ENCODE data around the gene FBN2.

The FBN2 gene

GRCh38 chr5:128376577-128376976, 161.5 kb downstream of the FBN2 start:
- no peak for TF ChIP-seq POLR2AphosphoS5 (IDR thresholded peaks at IDR 0.05; ENCODE audit: borderline replicate concordance, low read depth, low read length)
- TF ChIP-seq FOXP2 (optimal IDR thresholded peaks at IDR 0.05; ENCODE audit: control extremely low read depth, extremely low read length, insufficient read depth), result no peak
- no peak for TF ChIP-seq EZH2 (IDR thresholded peaks at IDR 0.05)
- H3K9me3 ChIP-seq (ENCODE audit: low read depth, low read length), result no peaks in the 10 kb centered on the region
- H3K27ac ChIP-seq, result no peak overlapping the region
- no peak for DNase-seq (ENCODE audit: low read depth, low spot score)
- H3K4me3 ChIP-seq, result no peak overlapping the region
- no peaks in the 10 kb centered on the region for H3K36me3 ChIP-seq (ENCODE audit: insufficient read depth, low read length)
- H3K9ac ChIP-seq (ENCODE audit: insufficient read length), result no peak overlapping the region

- H3K9ac ChIP-seq (ENCODE audit: insufficient read length), result no peak overlapping the region
Measured at GRCh38 chr5:128366147-128366546, 171.9 kb downstream of the FBN2 start.

GRCh38 chr5:128362370-128362769, 175.7 kb downstream of the FBN2 start:
- TF ChIP-seq POLR2AphosphoS5 (IDR thresholded peaks at IDR 0.05; ENCODE audit: borderline replicate concordance, low read depth, low read length), result no peak
- Histone ChIP-seq H3K4me3 (no peak overlapping the region), H3K36me3 (ENCODE audit: insufficient read depth, low read length) (no peaks in the 10 kb centered on the region), H3K9ac (ENCODE audit: insufficient read length) (no peak overlapping the region), H3K9me3 (ENCODE audit: low read depth, low read length) (no peaks in the 10 kb centered on the region), H3K27ac (no peak overlapping the region)
- DNase-seq (ENCODE audit: low read depth, low spot score), result no peak

More at GRCh38 chr5:128366147-128366546, 171.9 kb downstream of the FBN2 start:
- Histone ChIP-seq H3K9me3 (ENCODE audit: low read depth, low read length) (no peaks in the 10 kb centered on the region), H3K27ac (no peak overlapping the region), H3K4me3 (no peak overlapping the region), H3K36me3 (ENCODE audit: insufficient read depth, low read length) (no peaks in the 10 kb centered on the region)
- no peak for TF ChIP-seq POLR2AphosphoS5 (IDR thresholded peaks at IDR 0.05; ENCODE audit: borderline replicate concordance, low read depth, low read length)
- no peak for TF ChIP-seq FOXP2 (optimal IDR thresholded peaks at IDR 0.05; ENCODE audit: control extremely low read depth, extremely low read length, insufficient read depth)
- no peak for TF ChIP-seq EZH2 (IDR thresholded peaks at IDR 0.05)
- no peak for DNase-seq (ENCODE audit: low read depth, low spot score)

- peak; percentile 52 for DNase-seq (ENCODE audit: low read depth, low spot score)
- Histone ChIP-seq H3K36me3 (ENCODE audit: insufficient read depth, low read length) (no peaks in the 10 kb centered on the region), H3K27ac (peak overlapping the region; percentile 75), H3K4me3 (peak overlapping the region; percentile 40), H3K9me3 (ENCODE audit: low read depth, low read length) (no peaks in the 10 kb centered on the region), H3K9ac (ENCODE audit: insufficient read length) (no peak overlapping the region)
- TF ChIP-seq POLR2AphosphoS5 (IDR thresholded peaks at IDR 0.05; ENCODE audit: borderline replicate concordance, low read depth, low read length), result no peak; the same call in 1 of the 2 replicates
- no peak for TF ChIP-seq EZH2 (IDR thresholded peaks at IDR 0.05)
- no peak for TF ChIP-seq FOXP2 (optimal IDR thresholded peaks at IDR 0.05; ENCODE audit: control extremely low read depth, extremely low read length, insufficient read depth)
Measured at GRCh38 chr5:128358826-128359225, 179.2 kb downstream of the FBN2 start.

- no peak for DNase-seq (ENCODE audit: low read depth, low spot score)
- Histone ChIP-seq H3K9ac (ENCODE audit: insufficient read length) (no peak overlapping the region), H3K4me3 (no peak overlapping the region), H3K36me3 (ENCODE audit: insufficient read depth, low read length) (no peaks in the 10 kb centered on the region), H3K9me3 (ENCODE audit: low read depth, low read length) (no peaks in the 10 kb centered on the region), H3K27ac (no peak overlapping the region)
- TF ChIP-seq FOXP2 (optimal IDR thresholded peaks at IDR 0.05; ENCODE audit: control extremely low read depth, extremely low read length, insufficient read depth), result no peak
- no peak for TF ChIP-seq EZH2 (IDR thresholded peaks at IDR 0.05)
- no peak for TF ChIP-seq POLR2AphosphoS5 (IDR thresholded peaks at IDR 0.05; ENCODE audit: borderline replicate concordance, low read depth, low read length)
Measured at GRCh38 chr5:128357226-128357625, 180.8 kb downstream of the FBN2 start.

- Histone ChIP-seq H3K9me3 (ENCODE audit: low read depth, low read length) (no peaks in the 10 kb centered on the region), H3K9ac (ENCODE audit: insufficient read length) (no peak overlapping the region), H3K36me3 (ENCODE audit: insufficient read depth, low read length) (no peaks in the 10 kb centered on the region), H3K4me3 (peak overlapping the region; percentile 27; the same call in 1 of the 2 replicates), H3K27ac (peak overlapping the region; percentile 23; the same call in 1 of the 2 replicates)
- peak; percentile 66 for DNase-seq (ENCODE audit: low read depth, low spot score)
- TF ChIP-seq EZH2 (IDR thresholded peaks at IDR 0.05), result no peak
- no peak for TF ChIP-seq FOXP2 (optimal IDR thresholded peaks at IDR 0.05; ENCODE audit: control extremely low read depth, extremely low read length, insufficient read depth)
- TF ChIP-seq POLR2AphosphoS5 (IDR thresholded peaks at IDR 0.05; ENCODE audit: borderline replicate concordance, low read depth, low read length), result no peak; the same call in 1 of the 2 replicates
Measured at GRCh38 chr5:128355961-128356360, 182.1 kb downstream of the FBN2 start.

- H3K27ac ChIP-seq, result no peak overlapping the region
- TF ChIP-seq EZH2 (IDR thresholded peaks at IDR 0.05) (no peak), POLR2AphosphoS5 (IDR thresholded peaks at IDR 0.05; ENCODE audit: borderline replicate concordance, low read depth, low read length) (no peak), FOXP2 (optimal IDR thresholded peaks at IDR 0.05; ENCODE audit: control extremely low read depth, extremely low read length, insufficient read depth) (no peak)
- DNase-seq (ENCODE audit: low read depth, low spot score), result no peak
- H3K36me3 ChIP-seq (ENCODE audit: insufficient read depth, low read length), result no peaks in the 10 kb centered on the region
- no peak overlapping the region for H3K9ac ChIP-seq (ENCODE audit: insufficient read length)
- H3K9me3 ChIP-seq (ENCODE audit: low read depth, low read length), result no peaks in the 10 kb centered on the region
- H3K4me3 ChIP-seq, result no peak overlapping the region
Measured at GRCh38 chr5:128353441-128354107, 184.5 kb downstream of the FBN2 start.

GRCh38 chr5:128350705-128351104, 187.3 kb downstream of the FBN2 start:
- Histone ChIP-seq H3K27ac (no peak overlapping the region), H3K9me3 (ENCODE audit: low read depth, low read length) (no peaks in the 10 kb centered on the region), H3K9ac (ENCODE audit: insufficient read length) (no peak overlapping the region), H3K36me3 (ENCODE audit: insufficient read depth, low read length) (no peaks in the 10 kb centered on the region), H3K4me3 (no peak overlapping the region)
- TF ChIP-seq FOXP2 (optimal IDR thresholded peaks at IDR 0.05; ENCODE audit: control extremely low read depth, extremely low read length, insufficient read depth), result no peak
- TF ChIP-seq POLR2AphosphoS5 (IDR thresholded peaks at IDR 0.05; ENCODE audit: borderline replicate concordance, low read depth, low read length), result no peak
- TF ChIP-seq EZH2 (IDR thresholded peaks at IDR 0.05), result no peak
- DNase-seq (ENCODE audit: low read depth, low spot score), result no peak
